AG04449 (cell line): Measurements from ENCODE around the gene NBPF4.
"Not testable (repeated sequence)": the region's sequence is repeated elsewhere in the genome, so short reads cannot be mapped to it uniquely, and the experiment has no call there.

Source experiments
- CTCF ChIA-PET: fragments of 350-600 bp; formaldehyde crosslinking; extraction: SDS; loops from one replicate; lab custom pipeline; 2021; ENCODE audit warnings: antibody characterized with exemption; lab: Yijun Ruan, JAX
- POLR2A ChIA-PET: fragments of 400-600, 350-600 bp; formaldehyde crosslinking; extraction: SDS; loops from one replicate; lab custom pipeline; 2020; ENCODE audit warnings: antibody characterized with exemption, inconsistent platforms; lab: Yijun Ruan, JAX
- DNase-seq: peaks from one replicate; pipeline ENCODE4 v3.0.0-alpha.2; 2010; ENCODE audit warnings: low read depth, low spot score
- H3K4me3 ChIP-seq: 2 replicates; pipeline ENCODE4 v1.5.1; 2011; ENCODE audit warnings: low read depth, mild to moderate bottlenecking, control low read depth, low read length

Gene NBPF4, protein sequence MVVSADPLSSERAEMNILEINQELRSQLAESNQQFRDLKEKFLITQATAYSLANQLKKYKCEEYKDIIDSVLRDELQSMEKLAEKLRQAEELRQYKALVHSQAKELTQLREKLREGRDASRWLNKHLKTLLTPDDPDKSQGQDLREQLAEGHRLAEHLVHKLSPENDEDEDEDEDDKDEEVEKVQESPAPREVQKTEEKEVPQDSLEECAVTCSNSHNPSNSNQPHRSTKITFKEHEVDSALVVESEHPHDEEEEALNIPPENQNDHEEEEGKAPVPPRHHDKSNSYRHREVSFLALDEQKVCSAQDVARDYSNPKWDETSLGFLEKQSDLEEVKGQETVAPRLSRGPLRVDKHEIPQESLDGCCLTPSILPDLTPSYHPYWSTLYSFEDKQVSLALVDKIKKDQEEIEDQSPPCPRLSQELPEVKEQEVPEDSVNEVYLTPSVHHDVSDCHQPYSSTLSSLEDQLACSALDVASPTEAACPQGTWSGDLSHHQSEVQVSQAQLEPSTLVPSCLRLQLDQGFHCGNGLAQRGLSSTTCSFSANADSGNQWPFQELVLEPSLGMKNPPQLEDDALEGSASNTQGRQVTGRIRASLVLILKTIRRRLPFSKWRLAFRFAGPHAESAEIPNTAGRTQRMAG

DNA sequence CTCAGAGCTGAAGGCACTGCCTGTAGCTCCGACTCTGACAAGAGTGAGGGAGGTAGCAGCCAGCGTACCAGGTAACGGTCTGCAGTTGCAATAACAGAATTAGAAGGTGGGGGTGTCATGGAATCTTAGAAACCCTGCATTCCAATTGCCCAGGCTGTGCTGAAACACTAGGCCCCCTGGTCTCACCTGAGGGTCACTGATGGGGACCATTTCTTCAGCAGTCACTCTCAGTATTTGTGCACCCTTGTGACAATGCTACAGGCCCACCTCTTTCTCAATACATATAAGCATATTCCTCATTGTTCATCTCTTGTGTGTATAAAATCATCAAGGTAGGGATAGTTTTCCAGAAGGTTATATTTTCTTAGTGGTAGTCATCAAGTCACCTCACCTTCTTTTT is at the start of gene NBPF4:
Gene NBPF4, minus strand, starts transcription at position 101 of the 400 bp plus-strand sequence. CDS start 315 bp downstream, outside the sequence.
- DNase-seq, CTCF ChIA-PET, POLR2A ChIA-PET, H3K4me3 ChIP-seq: not testable (repeated sequence)

DNA sequence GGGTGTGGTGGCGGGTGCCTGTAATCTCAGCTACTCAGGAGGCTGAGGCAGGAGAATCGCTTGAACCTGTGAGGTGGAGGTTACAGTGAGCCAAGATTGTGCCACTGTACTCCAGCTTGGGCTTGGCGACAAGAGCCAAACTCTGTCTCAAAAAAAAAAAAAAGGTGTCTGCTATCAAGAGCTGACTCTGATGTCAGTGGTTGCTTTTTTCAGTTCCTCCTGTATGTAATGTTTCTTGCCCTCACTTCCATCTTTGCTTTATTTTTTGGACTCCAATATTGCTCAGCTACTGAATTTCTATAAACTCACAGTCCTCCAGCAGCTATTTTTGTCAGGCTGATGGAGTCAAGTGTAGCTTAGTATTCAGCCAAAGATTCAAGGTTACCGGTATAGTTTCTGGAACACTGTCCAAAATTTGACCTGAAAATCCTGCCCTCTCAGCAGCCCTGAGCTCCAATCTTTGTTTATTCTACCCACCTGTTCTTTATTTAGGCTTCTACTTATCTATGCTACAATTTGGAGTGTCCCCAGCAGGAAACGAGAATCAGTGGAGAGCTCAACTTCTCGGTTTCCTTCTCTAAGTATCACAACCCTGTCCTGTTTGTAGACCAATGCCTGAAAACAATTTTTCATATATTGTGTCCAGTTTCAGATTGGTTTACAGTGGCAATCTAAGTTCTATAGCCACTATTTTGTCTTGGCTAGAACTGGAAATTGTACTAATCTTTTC is 38.8 kb upstream of the NBPF4 start:
- H3K4me3 ChIP-seq, CTCF ChIA-PET, DNase-seq, POLR2A ChIA-PET: not testable (repeated sequence)

GRCh38 chr1:108272485-108273327 is 28.8 kb upstream of the NBPF4 start:
- DNase-seq, H3K4me3 ChIP-seq, CTCF ChIA-PET, POLR2A ChIA-PET: not testable (repeated sequence)

DNA sequence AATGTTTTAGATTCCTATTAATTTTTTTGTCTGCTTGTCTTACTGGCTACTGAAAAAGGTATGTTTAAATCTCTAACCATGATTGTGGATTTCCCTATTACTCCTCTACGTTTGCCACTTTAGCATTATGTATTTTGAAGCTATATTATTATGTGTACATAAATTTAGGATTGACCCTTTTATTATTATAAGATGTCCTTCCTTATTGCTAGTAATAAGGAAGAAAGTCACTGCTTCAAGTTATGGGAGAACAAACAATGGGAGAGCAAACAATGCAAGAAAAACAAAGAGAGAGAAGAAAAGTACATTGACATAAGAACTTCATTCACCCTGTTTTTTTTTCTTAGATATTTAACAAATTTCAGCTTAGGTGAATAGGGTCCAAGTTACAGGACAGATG is 23.2 kb upstream of the NBPF4 start:
- H3K4me3 ChIP-seq, CTCF ChIA-PET, POLR2A ChIA-PET, DNase-seq: not testable (repeated sequence)

DNA sequence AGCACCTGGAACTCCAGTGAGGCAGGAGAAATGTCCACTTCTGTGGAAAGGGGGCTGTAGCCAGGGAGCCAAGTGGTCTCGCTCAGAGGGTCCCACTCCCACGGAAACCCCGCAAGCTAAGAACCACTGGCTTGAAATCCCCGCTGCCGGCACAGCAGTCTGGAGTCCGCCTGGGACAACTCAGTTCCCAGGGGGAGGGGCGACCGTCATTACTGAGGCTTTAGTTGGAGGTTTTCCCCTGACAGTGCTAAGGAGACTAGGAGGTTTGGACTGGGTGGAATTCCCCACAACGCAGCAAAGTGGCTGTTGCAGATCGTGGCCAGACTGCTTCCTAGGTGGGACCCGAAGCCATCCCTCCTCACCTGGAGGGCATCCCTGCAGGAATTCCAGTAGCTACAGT is 18.1 kb upstream of the NBPF4 start:
- POLR2A ChIA-PET, DNase-seq, CTCF ChIA-PET, H3K4me3 ChIP-seq: not testable (repeated sequence)

- H3K4me3 ChIP-seq, CTCF ChIA-PET, POLR2A ChIA-PET, DNase-seq: not testable (repeated sequence)
These were observed 17.6 kb upstream of the NBPF4 start for GRCh38 chr1:108261519-108261918.

DNA sequence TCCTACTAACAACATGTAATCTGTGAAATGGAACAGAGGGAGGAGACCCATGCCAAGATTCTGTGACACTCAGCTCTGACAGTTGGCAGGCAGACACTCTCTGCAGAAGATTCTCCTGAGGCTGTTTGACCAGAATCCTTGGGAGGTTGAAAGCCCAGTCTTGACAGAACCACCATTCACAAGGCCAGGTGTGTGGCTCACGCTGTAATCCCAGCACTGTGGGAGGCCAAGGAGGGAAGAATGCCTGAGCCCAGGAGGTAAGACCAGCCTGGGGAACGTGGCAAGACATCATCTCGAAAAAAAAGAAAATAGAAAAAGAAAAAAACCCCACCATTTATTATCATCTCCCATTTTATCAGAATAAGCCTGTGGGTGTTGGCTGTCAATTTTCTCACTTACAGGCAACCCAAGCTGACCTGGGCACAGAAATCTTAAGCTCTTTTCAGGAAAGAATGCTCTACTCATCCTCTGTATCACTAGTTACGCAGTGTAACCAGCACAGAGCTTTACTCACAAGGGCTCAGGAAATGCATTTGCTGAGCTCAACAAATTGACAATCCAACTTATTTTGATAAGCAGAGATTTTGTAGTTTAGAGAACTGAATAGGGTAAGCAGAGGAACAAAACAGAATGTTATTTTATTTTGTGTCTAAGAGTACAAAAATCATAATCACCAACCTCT is 16.8 kb upstream of the NBPF4 start:
- H3K4me3 ChIP-seq, CTCF ChIA-PET, POLR2A ChIA-PET, DNase-seq: not testable (repeated sequence)

DNA sequence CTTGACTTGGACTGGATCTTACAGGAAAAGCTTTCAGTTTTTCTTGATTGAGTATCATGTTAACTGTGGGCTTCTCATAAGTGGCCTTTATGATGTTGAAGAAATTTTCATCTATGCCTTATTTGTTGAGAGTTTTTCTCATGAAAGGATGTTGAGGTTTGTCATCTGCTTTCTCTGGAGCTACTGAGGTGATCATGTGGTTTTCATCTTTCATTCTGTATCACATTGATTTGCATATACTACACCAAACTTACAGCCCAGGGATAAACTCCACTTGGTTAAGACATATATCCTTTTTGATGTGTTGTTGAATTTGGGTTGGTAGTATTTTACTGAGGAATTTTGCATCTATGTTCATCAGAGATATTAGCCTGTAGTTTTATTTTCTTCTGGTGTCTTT is 11.6 kb upstream of the NBPF4 start:
- CTCF ChIA-PET, DNase-seq, POLR2A ChIA-PET, H3K4me3 ChIP-seq: not testable (repeated sequence)

DNA sequence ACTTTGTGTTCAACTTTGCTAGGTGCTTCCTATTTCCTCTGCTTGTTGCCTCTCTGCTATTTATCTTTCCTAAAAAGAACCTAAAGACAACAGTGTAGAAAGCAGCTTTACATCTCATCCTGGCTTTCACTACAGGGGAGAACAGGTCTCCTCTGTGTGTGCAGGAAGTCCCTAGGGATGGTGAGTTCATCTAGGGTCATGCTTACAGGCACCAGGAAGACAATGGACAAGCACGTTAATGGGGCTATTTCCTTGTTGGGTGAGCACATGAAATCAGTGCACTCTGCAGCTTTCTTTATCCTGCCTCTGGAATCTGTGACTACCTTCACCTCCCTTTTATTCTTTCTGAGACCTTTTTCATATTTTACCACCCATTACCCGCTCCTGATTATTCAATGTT is 4.5 kb downstream of the NBPF4 start:
- POLR2A ChIA-PET, DNase-seq, H3K4me3 ChIP-seq, CTCF ChIA-PET: not testable (repeated sequence)

- H3K4me3 ChIP-seq, POLR2A ChIA-PET, CTCF ChIA-PET, DNase-seq: not testable (repeated sequence)
These were observed 8.6 kb downstream of the NBPF4 start for GRCh38 chr1:108235308-108235707.

DNA sequence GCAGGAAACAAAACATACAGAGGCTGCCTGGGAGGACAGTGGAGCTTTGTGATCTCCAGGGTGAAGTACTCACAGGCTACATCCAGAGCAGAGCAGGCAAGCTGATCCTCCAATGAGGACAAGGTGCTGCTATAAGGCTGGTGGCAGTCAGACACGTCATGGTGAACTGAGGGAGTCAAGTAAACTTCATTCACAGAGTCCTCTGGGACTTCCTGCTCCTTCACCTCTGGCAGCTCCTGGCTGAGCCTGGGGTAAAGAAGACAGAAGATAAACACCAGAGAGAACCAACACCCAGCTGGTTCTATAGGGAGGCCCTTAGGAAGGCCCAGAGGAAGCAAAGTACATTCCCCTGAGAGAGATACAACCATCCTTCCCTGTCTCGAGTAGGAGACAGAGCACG is 11.7 kb downstream of the NBPF4 start:
- CTCF ChIA-PET, H3K4me3 ChIP-seq, POLR2A ChIA-PET, DNase-seq: not testable (repeated sequence)

DNA sequence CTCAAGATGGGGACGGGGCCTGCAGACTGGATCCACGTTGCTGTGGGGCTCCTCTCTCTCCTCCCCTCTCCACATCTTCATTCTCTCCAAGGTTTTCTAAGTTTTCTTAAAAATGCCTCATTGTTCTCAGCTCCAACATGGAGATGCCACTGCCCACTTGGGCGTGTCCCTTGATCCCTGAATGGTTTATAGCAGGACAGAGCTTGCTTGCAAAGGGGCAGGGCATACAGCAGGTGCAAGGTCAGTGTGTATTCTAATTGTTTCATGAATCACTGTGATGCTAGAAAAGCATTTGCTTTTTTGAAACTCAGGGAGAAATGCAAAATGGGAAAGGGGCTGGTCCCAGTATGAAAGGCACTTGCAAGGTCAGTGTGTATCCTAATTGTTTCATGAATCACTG is 13.9 kb downstream of the NBPF4 start:
- CTCF ChIA-PET, POLR2A ChIA-PET, DNase-seq, H3K4me3 ChIP-seq: not testable (repeated sequence)

DNA sequence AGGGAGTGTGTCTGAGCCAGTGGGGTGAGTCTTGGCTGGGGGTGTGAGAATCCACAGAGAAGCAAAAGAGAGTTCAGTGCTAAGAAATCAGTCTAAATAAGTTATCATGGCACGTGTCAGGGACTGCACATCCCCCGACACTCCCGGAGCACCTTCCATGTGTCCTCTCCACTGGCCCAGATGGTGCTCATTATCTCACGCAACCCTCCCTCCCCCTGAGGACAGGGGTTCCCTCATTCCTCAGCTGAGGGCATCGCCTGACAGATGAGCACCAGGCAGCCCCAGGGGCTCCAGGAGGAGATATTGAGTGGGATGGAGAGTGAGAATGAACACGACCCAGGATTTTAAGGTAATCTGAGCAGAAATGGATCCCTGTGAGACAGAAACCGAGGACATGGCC is 16.1 kb downstream of the NBPF4 start:
- DNase-seq, POLR2A ChIA-PET, CTCF ChIA-PET: not testable (repeated sequence)

GRCh38 chr1:108226855-108227254 is 17.0 kb downstream of the NBPF4 start:
- CTCF ChIA-PET, result not testable (repeated sequence)

More for the DNA sequence above, 16.1 kb downstream of the NBPF4 start:
- H3K4me3 ChIP-seq, result not testable (repeated sequence)

DNA sequence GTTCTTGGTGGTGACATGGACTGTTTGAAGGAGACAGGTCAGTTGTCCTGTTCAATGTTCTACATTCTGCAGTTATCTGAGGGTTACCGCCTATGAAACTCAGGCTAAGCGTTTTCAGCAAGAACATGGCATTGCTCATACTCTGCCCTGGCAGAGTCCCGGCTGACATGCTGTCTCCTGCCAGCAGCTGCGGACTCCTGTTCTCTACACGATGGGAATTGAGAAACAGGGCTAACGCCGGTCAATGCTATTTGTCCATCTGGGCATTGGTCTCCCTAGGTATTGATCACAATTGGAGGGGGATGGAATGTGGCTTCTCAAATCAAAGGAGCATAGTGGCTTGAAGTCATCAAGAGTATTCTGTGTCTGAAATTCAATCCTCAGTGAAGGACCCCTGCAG is 20.6 kb downstream of the NBPF4 start:
- DNase-seq, POLR2A ChIA-PET, H3K4me3 ChIP-seq, CTCF ChIA-PET: not testable (repeated sequence)

More at GRCh38 chr1:108226855-108227254, 17.0 kb downstream of the NBPF4 start:
- DNase-seq, H3K4me3 ChIP-seq, POLR2A ChIA-PET: not testable (repeated sequence)
